ENCODE data around the gene KNSTRN.

KNSTRN gene

GRCh38 chr15:40379853-40380252 lies 2.7 kb upstream of the KNSTRN start:
- no peak for DNase-seq (ENCODE audit: extremely low spot score)
- CTCF ChIA-PET: interaction anchor here (0.8 to 1.8 kb wide), 3 partner anchors 11 to 26 kb away, joined by 3 to 4 read pairs (median 3); partner anchors contain the start of gene IVD
- POLR2A ChIA-PET: no interaction called here
- TF ChIP-seq, protein P1, sequence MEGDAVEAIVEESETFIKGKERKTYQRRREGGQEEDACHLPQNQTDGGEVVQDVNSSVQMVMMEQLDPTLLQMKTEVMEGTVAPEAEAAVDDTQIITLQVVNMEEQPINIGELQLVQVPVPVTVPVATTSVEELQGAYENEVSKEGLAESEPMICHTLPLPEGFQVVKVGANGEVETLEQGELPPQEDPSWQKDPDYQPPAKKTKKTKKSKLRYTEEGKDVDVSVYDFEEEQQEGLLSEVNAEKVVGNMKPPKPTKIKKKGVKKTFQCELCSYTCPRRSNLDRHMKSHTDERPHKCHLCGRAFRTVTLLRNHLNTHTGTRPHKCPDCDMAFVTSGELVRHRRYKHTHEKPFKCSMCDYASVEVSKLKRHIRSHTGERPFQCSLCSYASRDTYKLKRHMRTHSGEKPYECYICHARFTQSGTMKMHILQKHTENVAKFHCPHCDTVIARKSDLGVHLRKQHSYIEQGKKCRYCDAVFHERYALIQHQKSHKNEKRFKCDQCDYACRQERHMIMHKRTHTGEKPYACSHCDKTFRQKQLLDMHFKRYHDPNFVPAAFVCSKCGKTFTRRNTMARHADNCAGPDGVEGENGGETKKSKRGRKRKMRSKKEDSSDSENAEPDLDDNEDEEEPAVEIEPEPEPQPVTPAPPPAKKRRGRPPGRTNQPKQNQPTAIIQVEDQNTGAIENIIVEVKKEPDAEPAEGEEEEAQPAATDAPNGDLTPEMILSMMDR (IDR thresholded peaks at IDR 0.05; ENCODE audit: control extremely low read depth, extremely low read depth, low read depth, missing control alignments): no peak

DNA sequence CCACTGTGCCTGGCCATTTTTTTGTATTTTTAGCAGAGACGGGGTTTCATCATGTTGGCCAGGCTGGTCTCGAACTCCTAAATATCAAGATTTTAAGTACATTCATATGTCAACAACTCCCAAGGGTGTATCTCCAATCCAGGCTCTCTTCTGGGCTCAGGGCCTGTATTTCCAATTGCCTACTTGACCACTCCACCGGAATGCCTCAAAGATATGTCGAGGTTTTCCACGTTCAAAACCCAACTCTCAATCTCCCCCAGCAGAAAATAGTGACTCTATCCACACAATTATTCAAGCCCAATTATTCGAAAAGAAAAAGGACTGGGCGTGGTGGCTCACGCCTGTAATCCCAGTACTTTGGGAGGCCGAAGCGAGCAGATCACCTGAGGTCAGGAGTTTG lies 1.9 kb upstream of the KNSTRN start:
- POLR2A ChIA-PET: no interaction called here
- CTCF ChIA-PET: interaction anchor here (0.8 to 1.0 kb wide), 3 partner anchors 12 to 20 kb away, joined by 3 read pairs; no protein-coding TSS in a partner anchor
- no peak for DNase-seq (ENCODE audit: extremely low spot score)
- TF ChIP-seq, protein P1 (IDR thresholded peaks at IDR 0.05; ENCODE audit: control extremely low read depth, extremely low read depth, low read depth, missing control alignments): no peak

DNA sequence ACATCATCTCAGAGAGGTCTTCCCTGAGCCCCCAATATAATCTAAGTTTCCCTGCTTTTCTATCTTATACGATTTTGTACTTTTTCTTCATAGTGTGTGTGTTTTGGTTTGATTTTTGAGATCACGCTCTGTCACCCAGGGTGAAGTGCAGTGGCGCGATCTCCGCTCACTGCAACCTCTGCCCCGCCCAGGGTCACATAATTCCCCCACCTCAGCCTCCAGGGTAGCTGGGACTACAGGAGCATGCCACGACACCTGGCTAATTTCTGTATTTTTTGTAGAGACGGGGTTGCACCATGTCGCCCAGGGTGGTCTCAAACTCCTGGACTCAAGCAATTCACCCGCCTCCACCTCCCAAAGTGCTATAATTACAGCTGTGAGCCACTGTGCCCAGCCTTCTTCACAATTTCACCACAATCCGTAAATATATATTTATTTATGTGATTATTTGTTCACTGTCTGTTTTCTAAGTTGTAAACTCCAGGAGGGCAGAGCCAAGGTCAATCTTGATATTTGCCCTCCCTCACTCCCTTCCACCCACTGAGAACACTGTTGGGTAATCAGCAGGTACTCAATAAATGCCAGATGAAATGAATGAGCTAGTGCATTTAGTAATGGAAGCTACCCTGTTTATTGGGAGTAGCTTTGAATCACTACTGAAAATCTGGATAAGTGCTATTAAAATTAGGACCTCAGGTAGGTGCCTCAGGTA lies 547 bp upstream of the KNSTRN start:
- POLR2A ChIA-PET: interaction anchor here (0.6 kb wide), 1 partner anchor 196 kb away, joined by 3 read pairs; no protein-coding TSS in a partner anchor
- no peak for DNase-seq (ENCODE audit: extremely low spot score)
- TF ChIP-seq, protein P1 (IDR thresholded peaks at IDR 0.05; ENCODE audit: control extremely low read depth, extremely low read depth, low read depth, missing control alignments): no peak
- CTCF ChIA-PET: interaction anchor here (0.7 to 1.8 kb wide), 12 partner anchors 10 to 165 kb away, joined by 3 to 16 read pairs (median 4); partner anchors contain the start of gene INAFM2

GRCh38 chr15:40386480-40386879 lies 4.0 kb downstream of the KNSTRN start:
- DNase-seq (ENCODE audit: extremely low spot score): no peak
- ChIA-PET POLR2A (interaction anchor here (2.0 kb wide), 1 partner anchor 21 kb away, joined by 5 read pairs; no protein-coding TSS in a partner anchor), CTCF (interaction anchor here (0.7 to 2.4 kb wide), 5 partner anchors 11 to 49 kb away, joined by 3 to 10 read pairs (median 4); no protein-coding TSS in a partner anchor)

DNA sequence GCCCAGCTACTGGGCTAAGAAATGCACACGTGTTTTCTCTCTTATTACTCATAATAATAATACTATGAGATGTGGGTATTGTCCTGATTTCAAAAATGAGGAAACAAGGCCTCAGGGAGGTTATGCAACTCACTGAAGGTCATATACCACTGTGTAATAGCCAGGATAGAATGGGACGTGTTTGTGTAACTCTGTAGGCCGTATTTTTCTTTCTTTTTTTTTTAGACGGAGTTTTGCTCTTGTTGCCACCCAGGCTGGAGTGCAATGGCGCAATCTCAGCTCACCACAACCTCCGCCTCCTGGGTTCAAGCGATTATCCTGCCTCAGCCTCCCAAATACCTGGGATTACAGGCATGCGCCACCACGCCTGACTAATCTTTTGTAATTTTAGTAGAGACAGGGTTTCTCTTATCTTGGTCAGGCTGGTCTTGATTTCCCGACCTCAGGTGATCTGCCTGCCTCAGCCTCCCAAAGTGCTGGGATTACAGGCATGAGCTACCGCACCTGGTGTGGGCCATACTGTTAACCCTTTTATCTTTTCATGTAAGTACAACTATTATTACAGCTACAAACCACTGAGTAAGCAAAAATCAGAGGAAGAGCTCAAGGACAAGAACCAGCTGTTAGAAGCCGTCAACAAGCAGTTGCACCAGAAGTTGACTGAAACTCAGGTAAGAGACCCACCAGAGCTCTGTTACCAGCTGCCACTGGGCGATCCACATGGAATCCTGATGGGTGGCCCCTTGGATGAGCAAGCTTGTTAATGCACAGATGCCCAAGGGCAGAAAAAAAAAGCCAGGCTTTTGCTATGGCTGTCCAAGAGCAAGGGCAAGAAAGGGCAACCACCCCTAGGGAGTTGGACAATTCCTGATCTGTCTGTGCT lies 6.7 kb downstream of the KNSTRN start:
- no peak for DNase-seq (ENCODE audit: extremely low spot score)
- CTCF ChIA-PET: interaction anchor here (1.0 to 1.7 kb wide), 5 partner anchors 13 to 284 kb away, joined by 3 to 6 read pairs (median 3); no protein-coding TSS in a partner anchor
- POLR2A ChIA-PET: no interaction called here
- TF ChIP-seq, protein P1 (IDR thresholded peaks at IDR 0.05; ENCODE audit: control extremely low read depth, extremely low read depth, low read depth, missing control alignments): no peak

More at GRCh38 chr15:40386480-40386879, 4.0 kb downstream of the KNSTRN start:
- TF ChIP-seq, protein P1 (IDR thresholded peaks at IDR 0.05; ENCODE audit: control extremely low read depth, extremely low read depth, low read depth, missing control alignments): no peak

All from GM10248 (cell line).